ENCODE measurements around the gene CAPNS1.
"Not testable (repeated sequence)": the region's sequence is repeated elsewhere in the genome, so short reads cannot be mapped to it uniquely, and the experiment has no call there.

CAPNS1 gene

GRCh38 chr19:36169084-36169760, 29.4 kb downstream of the CAPNS1 start:
- no peaks in the 10 kb centered on the region for H3K9me3 ChIP-seq (ENCODE audit: control insufficient read depth, insufficient read depth, low read length)
- H3K4me2 ChIP-seq (ENCODE audit: low read length) = no peak overlapping the region
- TF ChIP-seq CTCF (IDR thresholded peaks at IDR 0.05; ENCODE audit: low read depth, low read length, poor library complexity, severe bottlenecking) (no peak), EZH2phosphoT487 (IDR thresholded peaks at IDR 0.05; ENCODE audit: borderline replicate concordance, low read length) (no peak)
- no peaks in the 10 kb centered on the region for H4K20me1 ChIP-seq (ENCODE audit: control insufficient read depth, insufficient read depth, low read depth, low read length)
- H3K27ac ChIP-seq (ENCODE audit: low read depth, low read length) = no peak overlapping the region
- no peaks in the 10 kb centered on the region for H3K36me3 ChIP-seq (ENCODE audit: control insufficient read depth, low read length)
- no peaks in the 10 kb centered on the region for H3K4me1 ChIP-seq (ENCODE audit: control insufficient read depth, low read length)
- no peak overlapping the region for H3K4me3 ChIP-seq (ENCODE audit: low read length)
- no peaks in the 10 kb centered on the region for H3K9me2 ChIP-seq (replicated peaks; ENCODE audit: control insufficient read depth, low read length)
- H3K27me3 ChIP-seq (ENCODE audit: control insufficient read depth, low read length) = no peaks in the 10 kb centered on the region
- H3K79me2 ChIP-seq (ENCODE audit: control insufficient read depth, low read length) = no peaks in the 10 kb centered on the region
- no peaks in the 10 kb centered on the region for H3F3A ChIP-seq (ENCODE audit: control insufficient read depth, insufficient read depth)

- no peak overlapping the region for H3K4me2 ChIP-seq (ENCODE audit: low read length)
- H4K20me1 ChIP-seq (ENCODE audit: control insufficient read depth, insufficient read depth, low read depth, low read length) = no peaks in the 10 kb centered on the region
- TF ChIP-seq EZH2phosphoT487 (IDR thresholded peaks at IDR 0.05; ENCODE audit: borderline replicate concordance, low read length) (no peak), CTCF (IDR thresholded peaks at IDR 0.05; ENCODE audit: low read depth, low read length, poor library complexity, severe bottlenecking) (no peak)
- no peaks in the 10 kb centered on the region for H3K36me3 ChIP-seq (ENCODE audit: control insufficient read depth, low read length)
- no peaks in the 10 kb centered on the region for H3K4me1 ChIP-seq (ENCODE audit: control insufficient read depth, low read length)
- no peaks in the 10 kb centered on the region for H3K27me3 ChIP-seq (ENCODE audit: control insufficient read depth, low read length)
- H3K27ac ChIP-seq (ENCODE audit: low read depth, low read length) = no peak overlapping the region
- no peaks in the 10 kb centered on the region for H3K9me3 ChIP-seq (ENCODE audit: control insufficient read depth, insufficient read depth, low read length)
- H3K4me3 ChIP-seq (ENCODE audit: low read length) = no peak overlapping the region
- no peaks in the 10 kb centered on the region for H3K9me2 ChIP-seq (replicated peaks; ENCODE audit: control insufficient read depth, low read length)
- no peaks in the 10 kb centered on the region for H3K79me2 ChIP-seq (ENCODE audit: control insufficient read depth, low read length)
- H3F3A ChIP-seq (ENCODE audit: control insufficient read depth, insufficient read depth) = no peaks in the 10 kb centered on the region
Observed at GRCh38 chr19:36172852-36173251, 33.0 kb downstream of the CAPNS1 start.

- not testable (repeated sequence) for H3K4me3 ChIP-seq (ENCODE audit: low read length); H3K4me2 ChIP-seq (ENCODE audit: low read length); H3K9me2 ChIP-seq (replicated peaks; ENCODE audit: control insufficient read depth, low read length); H3K4me1 ChIP-seq (ENCODE audit: control insufficient read depth, low read length); H3K9me3 ChIP-seq (ENCODE audit: control insufficient read depth, insufficient read depth, low read length); H3K27ac ChIP-seq (ENCODE audit: low read depth, low read length); H3K36me3 ChIP-seq (ENCODE audit: control insufficient read depth, low read length); H4K20me1 ChIP-seq (ENCODE audit: control insufficient read depth, insufficient read depth, low read depth, low read length); H3K79me2 ChIP-seq (ENCODE audit: control insufficient read depth, low read length); H3K27me3 ChIP-seq (ENCODE audit: control insufficient read depth, low read length); H3F3A ChIP-seq (ENCODE audit: control insufficient read depth, insufficient read depth)
Observed at GRCh38 chr19:36173846-36174245, 34.0 kb downstream of the CAPNS1 start.

GRCh38 chr19:36179077-36179476, 39.2 kb downstream of the CAPNS1 start:
- not testable (repeated sequence) for H3K79me2 ChIP-seq (ENCODE audit: control insufficient read depth, low read length); H3K9me3 ChIP-seq (ENCODE audit: control insufficient read depth, insufficient read depth, low read length); H3K27me3 ChIP-seq (ENCODE audit: control insufficient read depth, low read length); H3K4me1 ChIP-seq (ENCODE audit: control insufficient read depth, low read length); H3K27ac ChIP-seq (ENCODE audit: low read depth, low read length); H3K4me3 ChIP-seq (ENCODE audit: low read length); H3K4me2 ChIP-seq (ENCODE audit: low read length); H3K36me3 ChIP-seq (ENCODE audit: control insufficient read depth, low read length); H3F3A ChIP-seq (ENCODE audit: control insufficient read depth, insufficient read depth); H3K9me2 ChIP-seq (replicated peaks; ENCODE audit: control insufficient read depth, low read length); H4K20me1 ChIP-seq (ENCODE audit: control insufficient read depth, insufficient read depth, low read depth, low read length)

Data from DOHH2 (cell line).